ENCODE measurements around the gene PHF8.

Gene PHF8

DNA sequence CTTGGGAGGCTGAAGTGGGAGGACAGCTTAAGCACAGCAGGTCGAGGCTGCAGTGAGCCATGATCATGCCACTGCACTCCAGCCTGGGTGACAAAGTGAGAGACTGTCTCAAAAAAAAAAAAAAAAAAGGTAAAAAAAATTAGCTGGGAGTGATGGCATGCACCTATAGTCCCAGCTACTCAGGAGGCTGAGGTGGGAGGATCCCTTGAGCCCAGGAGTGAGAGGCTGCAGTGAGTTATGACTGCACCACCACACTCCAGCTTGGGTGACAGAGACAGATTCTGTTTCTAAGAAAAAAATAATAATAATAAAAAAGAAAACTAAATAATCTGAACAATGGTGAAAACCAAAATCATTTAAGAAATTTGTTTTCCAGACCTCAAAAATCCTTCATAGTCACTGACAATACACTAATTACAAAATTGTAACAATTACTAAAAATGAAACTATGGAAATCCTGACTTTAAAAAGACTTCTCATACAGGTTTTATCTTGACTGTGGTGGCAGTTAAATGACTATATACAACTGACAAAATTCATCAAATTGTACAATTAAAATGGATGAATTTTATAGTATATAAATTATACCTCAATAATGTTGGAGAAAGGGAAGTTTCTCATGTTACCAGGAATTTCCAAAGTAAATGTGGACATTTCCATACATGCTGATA lies 31.3 kb downstream of the PHF8 start:
- peak; percentile 8 for DNase-seq

DNA sequence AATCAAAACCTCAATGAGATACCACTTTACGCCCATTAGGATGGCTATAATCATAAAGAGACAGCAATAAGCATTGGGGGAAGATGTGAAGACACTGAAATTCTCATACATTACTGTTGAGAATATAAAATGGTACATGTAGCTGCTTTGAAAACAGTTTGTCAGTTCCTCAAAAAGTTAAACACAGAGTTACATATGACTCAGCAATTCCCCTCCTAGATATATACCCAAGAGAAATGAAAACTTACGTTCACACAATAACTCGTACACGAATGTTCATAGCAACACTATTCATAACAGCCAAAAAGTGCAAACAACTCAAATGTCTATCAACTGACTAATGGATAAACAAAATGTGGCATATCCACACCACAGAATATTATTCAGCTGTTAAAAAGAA lies 36.6 kb downstream of the PHF8 start:
- DNase-seq = no peak

DNA sequence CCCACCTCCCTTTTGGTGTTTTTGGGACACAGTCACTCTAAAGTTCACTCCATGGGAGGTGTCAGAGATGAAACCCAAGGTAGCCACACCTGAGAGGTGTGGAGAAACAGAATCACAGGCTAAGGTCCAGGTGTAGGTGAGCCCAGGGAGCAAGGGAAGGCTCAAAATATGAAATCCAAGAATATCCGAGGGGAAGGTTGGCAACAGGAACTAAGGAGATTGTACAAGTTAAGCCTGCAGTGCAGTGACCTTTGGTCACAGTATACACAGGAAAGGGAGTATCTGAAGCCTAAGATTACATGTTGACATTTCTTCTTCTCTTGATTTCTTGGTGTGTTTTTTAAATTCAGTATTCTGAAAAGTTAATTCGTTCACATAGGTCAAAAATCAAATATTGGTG lies 46.5 kb downstream of the PHF8 start:
- DNase-seq = no peak

DNA sequence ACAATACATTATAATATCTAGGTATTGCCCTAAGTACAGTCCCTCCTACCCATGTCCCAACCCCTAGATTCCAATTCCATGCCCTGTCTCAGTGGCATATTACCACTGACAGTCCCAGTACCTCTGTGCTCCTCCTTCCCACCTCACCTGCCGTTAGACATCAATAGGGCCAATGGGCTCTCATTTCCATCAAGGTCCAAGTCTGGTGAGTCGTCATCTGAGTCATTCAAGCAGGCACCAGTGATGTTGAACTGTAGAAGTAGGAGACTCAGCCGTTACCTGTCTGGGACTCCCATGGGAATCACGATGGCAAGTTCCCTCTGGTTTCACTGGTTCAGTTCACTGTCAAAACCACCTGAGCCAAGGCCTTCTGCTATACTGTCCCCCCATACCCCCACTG lies 51.7 kb downstream of the PHF8 start:
- DNase-seq = no peak

DNA sequence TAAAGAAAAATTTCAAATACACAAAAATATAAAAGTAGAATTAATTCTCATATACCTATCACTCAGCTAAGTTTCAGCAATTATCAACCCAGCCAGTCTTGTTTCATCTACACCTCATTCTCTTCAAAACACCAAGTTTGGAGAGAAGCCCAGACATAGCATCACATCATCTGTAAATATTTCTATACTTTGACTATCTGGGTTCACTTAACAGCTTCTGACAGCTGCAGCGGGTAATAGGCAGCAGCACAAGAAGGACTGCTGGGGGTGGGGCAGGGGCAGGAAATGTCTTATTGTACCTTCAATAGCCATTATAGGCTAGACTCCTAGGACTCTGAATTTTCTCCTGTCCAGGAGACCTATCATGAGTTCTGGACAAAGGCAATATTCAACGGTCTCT lies 54.1 kb downstream of the PHF8 start:
- DNase-seq = no peak

DNA sequence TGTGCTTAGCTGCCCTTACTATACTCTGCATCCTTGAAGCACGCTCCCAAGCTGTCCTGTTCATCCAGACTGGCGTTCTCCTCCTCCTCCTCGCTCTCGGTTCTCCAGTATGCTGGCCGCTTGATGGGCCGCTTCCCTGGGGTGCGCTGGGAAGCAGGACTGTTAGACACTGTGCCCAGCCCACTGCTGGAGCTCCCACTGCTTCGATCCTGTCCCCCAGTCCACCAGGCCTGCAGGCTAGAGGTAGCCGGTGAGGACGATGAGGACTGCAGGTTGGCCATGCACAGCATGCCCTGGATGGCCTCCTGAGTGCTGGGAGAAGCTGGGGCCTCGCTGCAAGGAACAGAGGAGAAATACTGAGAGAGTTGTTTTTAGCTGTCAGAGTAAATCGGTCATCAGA lies 59.4 kb downstream of the PHF8 start:
- no peak for DNase-seq

DNA sequence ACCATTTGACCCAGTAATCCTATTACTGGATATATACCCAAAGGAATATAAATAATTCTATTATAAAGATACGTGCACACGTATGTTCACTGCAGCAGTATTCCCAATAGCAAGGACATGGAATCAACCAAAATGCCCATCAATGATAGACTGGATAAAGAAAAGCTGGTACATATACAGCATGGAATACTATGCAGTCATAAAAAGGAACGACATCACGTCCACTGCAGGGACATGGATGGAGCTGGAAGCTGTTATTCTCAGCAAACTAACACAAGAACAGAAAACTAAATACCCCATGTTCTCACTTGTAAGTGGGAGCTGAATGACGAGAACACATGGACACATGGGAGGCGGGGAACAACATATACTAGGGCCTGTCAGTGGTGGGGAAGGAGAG lies 69.7 kb downstream of the PHF8 start:
- no peak for DNase-seq

DNA sequence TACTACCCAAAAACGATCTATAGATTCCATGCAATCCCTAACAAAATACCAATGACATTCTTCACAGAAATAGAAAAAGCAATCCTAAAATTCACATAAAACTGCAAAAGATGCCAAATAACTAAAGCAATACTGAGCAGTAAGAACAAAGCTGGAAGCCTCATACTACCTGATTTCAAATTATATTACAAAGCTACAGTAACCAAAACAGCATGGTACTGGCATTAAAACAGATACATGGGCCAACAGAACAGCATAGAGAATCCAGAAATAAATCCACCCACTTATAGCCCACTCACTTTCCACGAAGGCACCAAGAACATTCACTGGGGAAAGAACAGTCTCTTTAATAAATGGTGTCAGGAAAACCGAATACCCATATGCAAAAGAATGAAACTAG lies 74.7 kb downstream of the PHF8 start:
- no peak for DNase-seq

DNA sequence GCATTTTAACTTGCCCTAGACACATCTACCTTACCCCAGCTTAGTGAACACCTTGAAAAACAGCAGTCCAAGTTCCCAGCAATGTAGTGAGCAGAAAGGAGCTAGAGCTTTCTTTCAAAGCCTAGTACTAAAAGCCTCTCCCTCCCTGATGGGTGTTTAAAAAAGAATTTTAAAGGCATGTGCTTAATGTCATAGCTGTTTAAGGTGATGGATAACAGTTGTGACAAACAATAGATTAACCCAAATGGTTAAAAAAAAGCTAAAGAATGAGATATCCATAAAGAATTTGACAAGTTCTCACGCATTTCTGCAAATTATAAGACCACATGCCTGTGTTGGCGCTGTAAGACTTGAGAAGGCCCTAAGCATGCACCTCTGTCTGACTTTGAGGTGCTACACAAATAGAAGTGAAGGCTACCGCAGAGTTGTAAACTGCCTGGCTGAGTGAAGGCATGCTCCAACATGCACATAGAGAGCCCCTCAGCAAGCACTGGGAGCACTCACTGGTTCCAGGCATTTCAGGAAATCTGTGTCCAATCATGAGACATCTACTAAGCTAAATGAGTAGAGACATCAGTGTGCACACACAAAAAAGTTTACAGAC lies 94.0 kb downstream of the PHF8 start:
- no peak for DNase-seq

DNA sequence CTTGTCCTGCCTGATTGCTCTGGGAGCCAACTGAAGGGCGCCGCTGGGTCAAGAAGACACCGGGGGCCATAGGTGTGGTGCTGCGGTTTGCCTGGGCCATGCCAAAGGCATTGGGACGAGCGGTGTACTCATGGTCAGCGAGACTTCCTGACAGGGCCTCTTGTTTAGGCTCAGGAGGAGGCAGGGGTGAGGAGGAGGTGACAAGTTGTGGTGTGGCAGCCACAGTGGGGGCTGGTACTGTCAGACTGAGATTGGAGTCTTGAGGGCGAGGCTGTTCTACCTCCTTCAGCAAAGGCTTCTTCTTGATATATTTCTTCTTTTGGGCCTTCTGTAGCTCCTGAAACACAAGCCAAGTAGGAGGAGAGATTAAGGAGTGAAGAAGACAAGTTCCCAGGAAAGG lies 104.1 kb downstream of the PHF8 start:
- DNase-seq = no peak

DNA sequence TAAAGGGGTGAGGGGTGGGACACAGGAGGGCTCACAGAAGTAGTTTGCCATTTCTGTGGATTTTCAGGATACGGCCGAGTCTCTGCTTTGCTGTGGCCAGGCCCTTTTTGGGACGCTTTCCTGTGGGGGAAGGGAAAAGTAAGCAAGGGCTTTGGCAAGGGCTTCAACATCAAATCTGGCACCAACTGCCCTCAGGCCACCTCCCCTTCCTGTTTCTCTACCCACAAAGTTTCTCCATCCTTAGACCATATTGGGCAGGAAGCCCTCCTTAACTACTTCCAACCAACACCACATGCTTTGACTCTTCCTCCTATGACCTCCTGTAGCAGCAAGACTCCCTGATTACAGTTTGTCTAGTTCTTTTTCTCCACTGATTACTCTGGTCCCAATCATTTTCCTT lies 105.1 kb downstream of the PHF8 start:
- DNase-seq = peak; percentile 3

DNA sequence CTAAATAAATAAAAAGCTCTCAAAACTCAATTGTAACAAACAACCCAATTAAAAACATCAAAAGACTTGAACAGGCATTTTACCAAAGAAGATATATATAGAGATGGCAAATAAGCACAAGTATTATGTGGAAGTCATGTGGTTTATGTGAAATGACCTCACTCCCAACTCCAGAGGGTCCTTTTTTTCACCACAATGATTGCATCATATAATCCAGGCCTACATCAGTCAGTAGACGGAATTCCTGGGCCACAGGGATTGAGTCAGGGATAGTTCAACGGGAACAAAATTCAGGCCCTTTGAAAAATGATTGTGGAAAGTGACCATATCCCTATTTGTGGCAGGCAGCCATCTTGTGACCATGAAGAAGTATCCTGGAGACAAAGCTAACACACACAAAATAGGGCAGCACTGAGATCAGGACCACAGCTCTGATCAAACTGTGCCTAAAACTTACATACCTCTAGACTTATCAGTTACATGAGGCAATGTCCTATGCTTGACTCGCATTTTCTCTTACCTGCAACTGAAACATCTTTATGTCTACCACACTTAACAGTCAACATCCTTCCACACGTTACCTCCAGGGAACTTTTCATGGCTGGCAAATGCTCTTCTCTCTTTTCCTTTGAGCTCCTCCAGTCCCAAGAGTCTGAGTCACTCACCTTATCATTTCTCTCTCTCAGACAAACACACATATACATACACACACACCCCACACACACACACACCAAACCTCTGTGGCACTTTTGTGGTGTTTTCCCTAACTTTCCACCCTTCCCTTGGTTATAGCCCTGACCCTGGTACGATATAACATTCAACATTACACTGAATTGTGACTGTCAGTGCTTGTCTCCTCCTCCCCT lies 113.5 kb downstream of the PHF8 start:
- DNase-seq = no peak

DNA sequence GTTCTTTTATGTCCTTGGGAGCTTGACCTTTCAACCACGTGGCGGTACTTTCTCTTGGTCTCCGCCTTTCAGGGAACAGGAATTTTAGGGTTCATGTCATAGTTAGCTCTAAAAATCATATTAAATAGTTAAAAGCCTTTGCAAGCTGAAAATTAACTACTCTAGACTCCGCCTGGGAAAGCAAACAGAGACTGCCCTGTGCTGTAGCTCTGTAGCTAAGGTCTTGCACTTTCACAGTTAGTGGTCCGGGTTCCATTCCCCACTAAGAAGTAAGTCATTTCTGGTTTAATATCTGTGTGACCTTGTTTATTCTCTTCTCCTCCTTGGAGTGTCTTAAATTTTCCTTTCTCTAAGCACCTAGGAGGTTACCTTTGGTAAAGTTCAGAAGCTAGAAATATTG lies 118.2 kb downstream of the PHF8 start:
- no peak for DNase-seq

DNA sequence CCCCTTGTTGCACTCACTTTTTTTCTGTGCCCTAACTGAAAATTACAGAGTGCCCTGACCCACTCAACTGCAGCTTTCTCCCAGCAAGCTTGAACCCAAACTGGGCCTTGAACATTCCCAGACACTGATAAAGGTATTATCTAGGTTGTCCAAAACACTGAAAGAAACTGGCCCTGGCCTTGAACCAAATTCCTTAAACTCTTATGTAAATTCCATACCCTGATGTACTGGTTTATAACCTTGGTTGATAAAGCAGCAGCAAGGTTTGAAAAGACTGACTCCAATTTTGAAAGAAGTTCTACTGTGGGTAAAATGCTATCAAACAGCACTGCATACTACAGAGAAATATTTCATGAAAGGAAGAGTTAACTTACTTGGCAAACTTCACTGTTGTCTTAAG lies 125.6 kb downstream of the PHF8 start:
- no peak for DNase-seq

DNA sequence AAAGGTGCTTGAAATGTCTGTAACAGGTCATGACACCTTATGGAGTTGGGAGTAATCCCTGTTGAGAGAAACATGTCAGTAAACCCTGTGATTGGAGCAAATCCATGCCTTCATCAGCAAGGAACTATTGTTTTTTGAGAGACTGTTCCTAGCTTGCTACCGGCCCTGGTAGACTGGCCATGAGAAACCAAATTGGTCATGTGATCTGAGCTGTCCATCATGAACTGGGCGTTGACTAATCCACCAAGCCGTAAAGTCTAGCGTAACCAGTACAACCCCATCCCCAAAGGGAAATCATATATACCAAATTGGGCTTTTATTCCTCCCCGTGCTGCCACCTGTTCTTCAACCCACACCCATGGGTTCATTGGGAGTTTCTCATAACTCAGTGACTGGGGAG lies 143.7 kb downstream of the PHF8 start:
- DNase-seq = no peak

DNA sequence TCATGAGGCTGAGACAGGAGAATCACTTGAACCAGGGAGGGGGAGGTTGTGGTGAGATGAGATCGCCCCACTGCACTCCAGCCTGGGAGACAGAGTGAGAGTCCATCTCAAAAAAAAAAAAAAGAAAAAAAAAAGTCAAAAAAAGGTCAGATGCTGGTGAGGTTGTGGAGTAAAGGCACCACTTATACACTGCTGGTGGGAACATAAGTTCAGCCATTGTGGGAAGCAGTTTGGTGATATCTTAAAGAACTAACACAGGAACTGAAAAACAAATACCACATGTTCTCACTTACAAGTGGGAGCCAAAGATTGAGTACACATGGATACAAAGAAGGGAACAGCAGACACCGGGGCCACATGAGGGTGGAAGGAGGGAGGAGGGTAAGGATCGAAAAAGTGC lies 149.0 kb downstream of the PHF8 start:
- no peak for DNase-seq
